Ovary (tissue), 9 donors: ENCODE results near the gene GRAMD2A. TPM values are rescaled to one million over a fixed set of nuclear protein-coding genes. Genes with fewer than 3 reads are reported as not detected.

Experiments used
- DNase-seq, 5 donors: peaks; one replicate each; pipeline ENCODE4 v3.0.0-alpha.2; 2019 to 2020
- H3K27ac ChIP-seq, 2 donors: fragments of 200-600 bp; one replicate each; pipeline versions ENCODE4 v1.5.1 to v1.8.0; 2019 to 2022
- H3K27me3 ChIP-seq: fragments of 200-600 bp; one replicate; pipeline ENCODE4 v1.8.0; 2022
- H3K36me3 ChIP-seq: fragments of 200-600 bp; sonication (generic); one replicate; pipeline ENCODE4 v1.5.1; 2019
- H3K4me1 ChIP-seq: one replicate; pipeline ENCODE4 v1.8.1; 2013; ENCODE audit warnings: mild to moderate bottlenecking, moderate library complexity; ENCODE audit not compliant: insufficient read depth
- H3K4me3 ChIP-seq: fragments of 200-600 bp; sonication (generic); one replicate; pipeline ENCODE4 v1.5.1; 2017
- H3K9me3 ChIP-seq, 2 donors: fragments of 200-600 bp in 1 of 2; sonication (generic) in 1 of 2; one replicate each; pipeline versions ENCODE4 v1.5.1 to v1.8.1; 2013 to 2019; ENCODE audit warnings: mild to moderate bottlenecking in 1 of 2, moderate library complexity in 1 of 2
- CTCF ChIP-seq, 3 donors: fragments of 450-650 bp in 2 of 3; fragments of 200-600 bp in 1 of 3; IDR thresholded peaks; one replicate each; pipeline versions ENCODE4 v1.5.1 to v1.8.0; 2016 to 2022; ENCODE audit warnings: antibody characterized with exemption in 3 of 3, mild to moderate bottlenecking in 1 of 3
- EP300 ChIP-seq: sonication (generic); formaldehyde crosslinking; IDR thresholded peaks from one replicate; pipeline ENCODE4 v1.6.1; 2017; ENCODE audit warnings: antibody characterized with exemption
- POLR2A ChIP-seq: fragments of 450-650 bp; IDR thresholded peaks from one replicate; pipeline ENCODE4 v1.6.1; 2017; ENCODE audit warnings: antibody characterized with exemption, mild to moderate bottlenecking, moderate library complexity
- WGBS, 3 donors: extraction: QIAGEN DNeasy Blood & Tissue Kit in 1 of 3; methylation state at CpG; one replicate each; pipeline versions ENCODE4 v1.1.5 to v1.1.7; 2013 to 2017; 5-methylcytosine and 5-hydroxymethylcytosine counted together
- intact Hi-C, 4 donors: fragments of 100-400 bp; cut with DNase I; formaldehyde crosslinking; loops; one replicate each; pipeline versions ENCODE4 v1.11.0 to v1.15.1; 2022 to 2023
- polyA plus RNA-seq, 2 donors: library from polyadenylated mRNA; stranded (reverse); fragments of 200-250 nt in 1 of 2; fragments of 350-450 nt in 1 of 2; fragmentation: Illumina TruSeq in 1 of 2; extraction: RNeasy Lipid Tissue Mini Kit (QIAGEN cat#74804) in 1 of 2; gene quantifications; one replicate each; pipeline ENCODE4 v1.2.3, GENCODE V29; 2013 to 2014
- total RNA-seq, 7 donors: library from RNA; depleted of rRNA in 2 of 7; stranded (reverse); fragments of >200 nt in 2 of 7; fragmentation: NEBNext Ultra II Directional in 3 of 7; extraction: Animal tissue kit (Norgen Biotek cat#: 25700) in 3 of 7; gene quantifications; one replicate each; pipeline versions ENCODE4 v1.1.0 to v1.2.4, GENCODE V29; 2016 to 2023
- donor health status: DM: no; HTN: no; CAD: no; lungs with moderate emphysema.
- donor health status: DM: no; HTN: no; CAD: no.
- donor health status: Bipolar disorder and iron deficiency.
- donor health status: DM: yes; HTN: yes; CAD: no.
- donor health status: DM: no; HTN: no; CAD: no.
- donor health status: DM: yes; HTN: yes; CAD: no.

GRAMD2A gene
- total and polyA plus RNA-seq, 9 donors, result 0.08 to 8.5 (median 1.4) TPM

DNA sequence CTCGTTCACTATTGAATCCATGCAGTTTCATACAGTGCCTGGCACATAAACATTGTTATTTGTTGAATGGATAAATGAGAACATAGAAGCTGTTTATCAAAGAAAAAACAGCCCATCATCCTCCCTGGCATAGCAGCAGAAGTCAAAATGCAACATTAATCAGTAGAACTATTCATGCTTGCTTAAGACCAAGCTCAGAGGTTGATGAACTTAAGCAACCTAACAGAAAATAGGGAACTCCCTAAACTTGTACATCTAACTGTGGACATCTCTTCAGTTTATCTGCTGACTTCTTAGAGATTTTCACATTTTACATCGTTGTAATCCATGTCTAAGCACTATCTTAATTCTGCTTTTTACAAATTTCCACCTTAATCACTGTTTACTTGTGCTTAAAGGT is 50.2 kb downstream of the GRAMD2A start:
- intact Hi-C loops, result no loop called here
- 51 to 66% (median 59%) methylated on average over 2 of the region's 2 CpGs for WGBS, 3 donors

DNA sequence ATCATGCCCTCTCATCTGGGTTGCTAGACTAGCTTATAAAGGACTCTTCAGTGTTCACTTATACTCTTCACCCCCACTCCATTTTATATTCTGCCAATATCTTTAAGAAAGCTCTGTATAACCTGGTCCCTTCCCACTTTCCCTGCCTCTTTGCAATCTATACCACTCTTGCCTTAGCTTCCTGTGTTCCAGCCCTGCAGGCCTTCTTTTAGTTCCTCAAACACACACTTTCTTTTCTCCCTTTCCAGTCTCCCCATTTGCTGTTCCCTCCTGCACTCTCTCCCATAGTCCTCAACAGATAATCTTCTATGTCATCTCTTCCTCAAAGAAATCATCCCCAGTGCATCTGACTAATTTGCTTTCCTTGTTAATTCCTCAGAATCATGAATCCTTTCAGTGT is 50.7 kb downstream of the GRAMD2A start:
- Histone ChIP-seq H3K9me3 (no peaks in the 10 kb centered on the region), H3K4me3 (no peak overlapping the region), H3K4me1 (no peaks in the 10 kb centered on the region), H3K27ac (no peak overlapping the region), H3K36me3 (no peaks in the 10 kb centered on the region), H3K27me3 (no peaks in the 10 kb centered on the region)
- no peak for TF ChIP-seq POLR2A
- no peak for TF ChIP-seq EP300
- TF ChIP-seq CTCF (IDR thresholded peaks at IDR 0.05), result no peak
- intact Hi-C loops, result no loop called here
- DNase-seq, result no peak

More for the DNA sequence above, 50.2 kb downstream of the GRAMD2A start:
- Histone ChIP-seq H3K36me3 (no peaks in the 10 kb centered on the region), H3K4me3 (no peak overlapping the region), H3K27ac (no peak overlapping the region), H3K27me3 (no peaks in the 10 kb centered on the region), H3K9me3 (no peaks in the 10 kb centered on the region), H3K4me1 (no peaks in the 10 kb centered on the region)
- DNase-seq, result no peak
- TF ChIP-seq POLR2A, result no peak

- WGBS, 3 donors, result 62 to 95% (median 95%) methylated on average over 3 of the region's 3 CpGs
- no peaks in the 10 kb centered on the region for H3K4me1 ChIP-seq
- TF ChIP-seq CTCF (IDR thresholded peaks at IDR 0.05) (no peak), POLR2A (no peak), EP300 (no peak)
Observed at GRCh38 chr15:72146221-72146620, 51.4 kb downstream of the GRAMD2A start.

GRCh38 chr15:72141171-72142084 is 56.2 kb downstream of the GRAMD2A start:
- H3K36me3 ChIP-seq, result no peaks in the 10 kb centered on the region
- 33 to 44% (median 37%) methylated on average over 4 of the region's 4 CpGs for WGBS, 3 donors
- no peaks in the 10 kb centered on the region for H3K9me3 ChIP-seq
- no peaks in the 10 kb centered on the region for H3K4me1 ChIP-seq
- no peak overlapping the region for H3K4me3 ChIP-seq
- H3K27ac ChIP-seq, result no peak overlapping the region
- TF ChIP-seq EP300 (no peak), CTCF (IDR thresholded peaks at IDR 0.05) (no peak), POLR2A (no peak)
- DNase-seq, result no peak
- intact Hi-C loops, result no loop called here
- no peaks in the 10 kb centered on the region for H3K27me3 ChIP-seq

More at GRCh38 chr15:72146221-72146620, 51.4 kb downstream of the GRAMD2A start:
- Histone ChIP-seq H3K4me3 (no peak overlapping the region), H3K36me3 (no peaks in the 10 kb centered on the region), H3K27me3 (no peaks in the 10 kb centered on the region), H3K27ac (no peak overlapping the region), H3K9me3 (no peaks in the 10 kb centered on the region)
- intact Hi-C loops, result no loop called here
- DNase-seq, result no peak

DNA sequence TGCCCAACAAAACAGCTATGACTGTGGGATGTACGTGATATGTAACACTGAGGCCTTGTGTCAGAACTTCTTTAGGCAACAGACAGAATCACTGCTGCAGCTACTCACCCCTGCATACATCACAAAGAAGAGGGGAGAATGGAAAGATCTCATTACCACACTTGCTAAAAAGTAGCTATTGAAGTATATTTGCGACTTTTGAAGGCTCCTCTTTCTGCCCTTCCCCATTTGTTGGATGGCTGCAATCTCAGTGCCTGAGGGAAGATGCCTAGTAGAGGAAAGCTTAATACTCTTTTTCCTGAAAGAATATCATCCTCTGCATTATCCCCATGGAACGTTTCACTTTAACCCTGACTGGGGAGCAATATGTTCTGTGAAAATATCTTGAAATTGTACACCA is 57.5 kb downstream of the GRAMD2A start:
- H3K27me3 ChIP-seq, result no peaks in the 10 kb centered on the region
- TF ChIP-seq EP300 (no peak), POLR2A (no peak), CTCF (IDR thresholded peaks at IDR 0.05) (no peak)
- intact Hi-C loops, result no loop called here
- no peak overlapping the region for H3K27ac ChIP-seq
- no peak for DNase-seq
- no peak overlapping the region for H3K4me3 ChIP-seq
- no peaks in the 10 kb centered on the region for H3K9me3 ChIP-seq
- no peaks in the 10 kb centered on the region for H3K36me3 ChIP-seq
- WGBS, 3 donors, result 81 to 85% (median 84%) methylated on average over 3 of the region's 3 CpGs
- no peaks in the 10 kb centered on the region for H3K4me1 ChIP-seq
